SK-N-SH (cell line): ENCODE results near the gene CHAT. TPM values are rescaled to one million over a fixed set of nuclear protein-coding genes. Genes with fewer than 3 reads are reported as not detected.

Source experiments
- CTCF ChIA-PET: fragments of 300-600, 350-600 bp; formaldehyde crosslinking; extraction: SDS; loops from one replicate; lab custom pipeline; 2021; lab: Yijun Ruan, JAX
- POLR2A ChIA-PET: fragments of 350-600 bp; sonication (Branson Sonifier 250); formaldehyde crosslinking; extraction: SDS; loops from one replicate; lab custom pipeline; 2020; ENCODE audit warnings: antibody characterized with exemption, inconsistent platforms; lab: Yijun Ruan, JAX
- DNase-seq: peaks from one replicate; pipeline ENCODE4 v3.0.0; 2012
- H2AFZ ChIP-seq: fragments of 200-600 bp; sonication (generic); 2 replicates; pipeline ENCODE4 v1.8.1; 2016; ENCODE audit warnings: antibody characterized with exemption, mild to moderate bottlenecking, low read depth
- H3F3A ChIP-seq: fragments of 200-600 bp; sonication (generic); replicated peaks from 2 replicates; pipeline ENCODE3; 2016; ENCODE audit warnings: antibody characterized with exemption, mild to moderate bottlenecking; ENCODE audit not compliant: insufficient read depth
- H3K27ac ChIP-seq, 2 experiments: fragments of 200-500 bp in 1 of 2; fragments of 200-600 bp in 1 of 2; sonication (Bioruptor generic) in 1 of 2; sonication (generic), shearing (Covaris generic) in 1 of 2; 2 replicates each; pipeline versions ENCODE4 v1.5.1 to v1.6.1; 2014 to 2016; ENCODE audit warnings: low read depth in 2 of 2, inconsistent platforms in 1 of 2, low read length in 1 of 2, mild to moderate bottlenecking in 1 of 2, mixed read lengths in 1 of 2
- H3K27me3 ChIP-seq: fragments of 200-600 bp; sonication (generic), shearing (Covaris generic); 2 replicates; pipeline ENCODE4 v1.6.1; 2016; ENCODE audit warnings: mixed run types; ENCODE audit not compliant: insufficient read depth
- H3K36me3 ChIP-seq, 2 experiments: fragments of 200-500 bp in 1 of 2; fragments of 200-600 bp in 1 of 2; sonication (Bioruptor generic) in 1 of 2; sonication (generic) in 1 of 2; replicated peaks in 1 of 2; 2 replicates each; pipeline versions ENCODE3 to v1.5.1; 2014 to 2016; ENCODE audit warnings: low read length in 1 of 2, mild to moderate bottlenecking in 1 of 2; ENCODE audit not compliant: insufficient read depth in 2 of 2, control insufficient read depth in 1 of 2
- H3K4me1 ChIP-seq, 2 experiments: fragments of 200-500 bp in 1 of 2; fragments of 200-600 bp in 1 of 2; sonication (Bioruptor generic) in 1 of 2; sonication (generic), shearing (Covaris generic) in 1 of 2; 2 replicates each; pipeline versions ENCODE4 v1.5.1 to v1.6.1; 2014 to 2016; ENCODE audit warnings: low read depth in 1 of 2, low read length in 1 of 2, mixed run types in 1 of 2; ENCODE audit not compliant: insufficient read depth in 2 of 2, control insufficient read depth in 1 of 2
- H3K4me2 ChIP-seq: fragments of 200-600 bp; sonication (generic), shearing (Covaris generic); 2 replicates; pipeline ENCODE4 v1.6.1; 2017; ENCODE audit warnings: mixed run types
- H3K4me3 ChIP-seq, 2 experiments: fragments of 200-500 bp in 1 of 2; fragments of 200-600 bp in 1 of 2; sonication (Bioruptor generic) in 1 of 2; sonication (generic), shearing (Covaris generic) in 1 of 2; 2 replicates each; pipeline versions ENCODE4 v1.5.1 to v1.8.1; 2014 to 2016; ENCODE audit warnings: low read depth in 2 of 2, inconsistent platforms in 1 of 2, low read length in 1 of 2, mild to moderate bottlenecking in 1 of 2, mixed read lengths in 1 of 2, moderate library complexity in 1 of 2
- H3K79me2 ChIP-seq: fragments of 200-600 bp; sonication (generic); 2 replicates; pipeline ENCODE4 v1.8.1; 2017; ENCODE audit warnings: mild to moderate bottlenecking; ENCODE audit not compliant: insufficient read depth
- H3K9ac ChIP-seq: fragments of 200-600 bp; sonication (generic); 2 replicates; pipeline ENCODE4 v1.6.1; 2017; ENCODE audit warnings: mixed run types
- H3K9me2 ChIP-seq: fragments of 200-600 bp; sonication (generic); 2 replicates; pipeline ENCODE4 v1.6.1; 2017; ENCODE audit warnings: mixed run types
- H3K9me3 ChIP-seq: fragments of 200-600 bp; sonication (generic); 2 replicates; pipeline ENCODE4 v1.6.1; 2017; ENCODE audit warnings: mixed run types, mild to moderate bottlenecking, moderate library complexity
- H4K20me1 ChIP-seq: fragments of 200-600 bp; sonication (generic); 2 replicates; pipeline ENCODE4 v1.6.1; 2017; ENCODE audit warnings: mild to moderate bottlenecking, mixed run types; ENCODE audit not compliant: insufficient read depth
- EP300 ChIP-seq, 2 experiments: IDR thresholded peaks; 2 replicates each; pipeline versions ENCODE4 v1.4.0 to v1.6.1; 2012; ENCODE audit warnings: borderline replicate concordance in 1 of 2, low read depth in 1 of 2, low read length in 1 of 2
- EZH2phosphoT487 ChIP-seq: fragments of 200-600 bp; sonication (generic); IDR thresholded peaks from 2 replicates; pipeline ENCODE4 v1.6.1; 2017; ENCODE audit warnings: low read depth, mixed run types, mild to moderate bottlenecking, antibody characterized with exemption, moderate library complexity, borderline replicate concordance
- FOXM1 ChIP-seq: IDR thresholded peaks from 2 replicates; pipeline ENCODE4 v1.4.0; 2012; ENCODE audit warnings: low read depth, mild to moderate bottlenecking
- GABPA ChIP-seq: IDR thresholded peaks from 2 replicates; pipeline ENCODE4 v1.4.0; 2012; ENCODE audit warnings: low read depth, mild to moderate bottlenecking
- GATA2 ChIP-seq: sonication (generic); formaldehyde crosslinking; IDR thresholded peaks from 2 replicates; pipeline ENCODE4 v1.5.0; 2020; ENCODE audit warnings: mild to moderate bottlenecking, missing genetic modification reagents
- IRF3 ChIP-seq: fragments of 150-350 bp; IDR thresholded peaks from 2 replicates; pipeline ENCODE4 v1.6.1; 2016; ENCODE audit warnings: mild to moderate bottlenecking, low read depth, low read length
- PBX3 ChIP-seq: IDR thresholded peaks from 2 replicates; pipeline ENCODE4; 2012
- RAD21 ChIP-seq: IDR thresholded peaks from 2 replicates; pipeline ENCODE4 v1.6.1; 2012; ENCODE audit warnings: mild to moderate bottlenecking, low read length
- RCOR1 ChIP-seq: fragments of 150-350 bp; IDR thresholded peaks from 2 replicates; pipeline ENCODE4 v1.6.1; 2017; ENCODE audit warnings: antibody characterized with exemption, low read length
- SMC3 ChIP-seq: IDR thresholded peaks from 2 replicates; pipeline ENCODE4 v1.6.1; 2012; ENCODE audit warnings: low read depth, low read length, improper control_type of control experiment
- WGBS: methylation state at CpG from one replicate; pipeline ENCODE4 v1.1.6; 2017; ENCODE audit warnings: low lambda C conversion rate; 5-methylcytosine and 5-hydroxymethylcytosine counted together
- polyA plus RNA-seq, 3 experiments: library from polyadenylated mRNA; depleted of rRNA; stranded (reverse); fragments of >200 nt; gene quantifications; 2 replicates each; pipeline ENCODE4 v1.2.3, GENCODE V29; 2012
- TF ChIP-seq, protein P1 (sequence below): IDR thresholded peaks from 2 replicates; pipeline ENCODE4 v1.4.0; 2012; ENCODE audit warnings: low read depth, borderline replicate concordance

CHAT gene
- polyA plus RNA-seq, 1 of the 3 experiments (the other 2 are of a cell fraction), result not detected

DNA sequence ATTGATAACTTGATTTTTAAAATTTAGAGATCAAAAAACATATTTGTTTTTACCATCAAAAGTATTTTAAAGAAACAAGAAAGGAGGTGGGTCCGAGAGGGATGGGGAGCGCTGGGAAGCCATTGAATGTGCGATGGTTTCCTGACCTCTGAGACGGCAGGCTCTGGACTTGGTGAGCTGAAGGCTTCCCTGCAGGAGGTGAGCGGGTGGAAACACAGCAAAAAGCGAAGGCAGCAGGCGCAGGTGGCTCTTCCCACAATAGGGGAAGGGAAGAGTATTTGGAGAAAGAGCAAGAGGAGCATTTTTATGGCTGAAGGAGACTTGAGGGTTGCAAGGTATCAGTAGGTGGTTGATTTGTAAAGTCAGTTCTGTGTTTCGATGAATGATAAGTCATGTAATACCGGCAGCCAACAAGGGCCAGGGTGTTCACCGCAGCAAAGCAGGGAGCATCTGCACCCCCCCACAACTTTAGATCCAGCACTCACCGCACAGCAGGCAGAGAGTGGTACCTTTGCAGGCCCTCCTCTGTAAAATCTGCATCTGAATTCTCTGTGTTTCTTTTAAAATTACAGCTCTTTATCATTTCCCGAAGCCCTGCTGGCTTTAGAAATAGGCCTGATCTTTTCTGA, 76.2 kb downstream of the CHAT start (continued):
- no peak for TF ChIP-seq IRF3
- TF ChIP-seq, protein P1, sequence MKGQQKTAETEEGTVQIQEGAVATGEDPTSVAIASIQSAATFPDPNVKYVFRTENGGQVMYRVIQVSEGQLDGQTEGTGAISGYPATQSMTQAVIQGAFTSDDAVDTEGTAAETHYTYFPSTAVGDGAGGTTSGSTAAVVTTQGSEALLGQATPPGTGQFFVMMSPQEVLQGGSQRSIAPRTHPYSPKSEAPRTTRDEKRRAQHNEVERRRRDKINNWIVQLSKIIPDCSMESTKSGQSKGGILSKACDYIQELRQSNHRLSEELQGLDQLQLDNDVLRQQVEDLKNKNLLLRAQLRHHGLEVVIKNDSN, result no peak

DNA sequence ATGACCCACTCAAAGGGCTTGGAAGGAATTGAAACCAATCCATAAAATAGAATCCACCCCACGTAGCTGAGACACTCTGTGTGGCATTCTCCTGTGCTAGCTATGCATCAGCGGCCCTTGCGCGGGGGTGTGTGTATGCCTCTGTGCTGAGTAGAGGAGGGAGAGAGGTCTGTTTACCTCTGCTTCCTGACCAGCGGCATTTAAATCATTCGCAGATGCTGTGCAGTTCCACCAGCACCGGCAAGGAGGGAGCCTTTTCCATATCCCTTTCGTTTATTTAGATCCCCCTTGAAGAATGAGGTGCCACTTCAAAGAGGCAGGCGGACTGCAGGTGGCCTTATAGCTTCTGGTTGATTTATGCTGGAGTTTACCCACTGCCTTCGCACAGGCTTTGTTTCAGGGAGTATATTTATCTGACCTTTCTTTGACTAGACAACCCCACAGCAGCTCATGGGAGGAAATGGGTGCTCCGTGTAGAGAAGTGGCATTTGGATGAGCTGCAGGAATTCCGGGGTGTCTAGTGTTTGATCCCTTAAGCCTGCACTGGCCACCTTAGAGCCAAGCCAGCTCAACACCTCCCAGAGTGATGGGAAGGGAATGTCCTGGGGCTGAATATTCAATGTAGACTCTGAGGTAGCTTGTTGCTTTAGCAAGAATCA, 77.0 kb downstream of the CHAT start:
- H3K4me1 ChIP-seq, result peaks cover 0 to 12% of the 10 kb centered on the region in 2 experiments; a peak in 1 of 4 replicates
- no peaks in the 10 kb centered on the region for H3K27me3 ChIP-seq
- H3K36me3 ChIP-seq, result no peaks in the 10 kb centered on the region
- no peak overlapping the region for H2AFZ ChIP-seq
- DNase-seq, result peak; percentile 70
- TF ChIP-seq RAD21 (0 out of 2 replicates have a peak, but pooled peaks have one; percentile 14), FOXM1 (no peak), EP300 (IDR thresholded peaks at IDR 0.05; ENCODE audit: borderline replicate concordance in 1 of 2, low read depth in 1 of 2, low read length in 1 of 2) (peak in 1 of 2 experiments; percentile 22; a peak in 1 of 4 replicates), SMC3 (no peak), PBX3 (no peak), GABPA (no peak), RCOR1 (peak; percentile 75; the same call in 1 of the 2 replicates), EZH2phosphoT487 (no peak), GATA2 (no peak)
- no peak overlapping the region for H3K4me3 ChIP-seq
- ChIA-PET POLR2A (no interaction called here), CTCF (interaction anchor here (1.0 kb wide), 3 partner anchors 18 to 88 kb away, joined by 3 read pairs; no protein-coding TSS in a partner anchor)
- no peaks in the 10 kb centered on the region for H3F3A ChIP-seq
- H3K9me3 ChIP-seq, result no peaks in the 10 kb centered on the region
- no peak overlapping the region for H3K9ac ChIP-seq
- no peaks in the 10 kb centered on the region for H4K20me1 ChIP-seq
- H3K27ac ChIP-seq, result no peak overlapping the region
- WGBS, result 47% methylated on average over 10 of the region's 12 CpGs
- H3K9me2 ChIP-seq, result no peaks in the 10 kb centered on the region
- no peak overlapping the region for H3K4me2 ChIP-seq
- no peaks in the 10 kb centered on the region for H3K79me2 ChIP-seq
